Neutrophil (primary cell): Measurements from ENCODE around the gene RPL12.

Experiments used
- H3K27ac ChIP-seq: fragments of 200-600 bp; sonication (generic); 2 replicates; pipeline ENCODE4 v1.5.1; 2016; ENCODE audit warnings: mild to moderate bottlenecking, moderate library complexity
- H3K27me3 ChIP-seq: fragments of 200-600 bp; sonication (generic); 2 replicates; pipeline ENCODE4 v1.6.0; 2016; ENCODE audit warnings: mild to moderate bottlenecking
- H3K36me3 ChIP-seq: fragments of 200-600 bp; sonication (generic); 2 replicates; pipeline ENCODE4 v1.5.1; 2017
- H3K4me1 ChIP-seq, 2 experiments: fragments of 200-600 bp in 1 of 2; sonication (generic) in 1 of 2; 1 replicate in 1 of 2; 2 replicates in 1 of 2; pipeline versions ENCODE4 v1.5.1 to v1.6.1; 2013 to 2016; ENCODE audit warnings: low read depth in 1 of 2, low read length in 1 of 2, mild to moderate bottlenecking in 1 of 2, moderate library complexity in 1 of 2; ENCODE audit not compliant: control insufficient read depth in 1 of 2, insufficient read depth in 1 of 2
- H3K4me3 ChIP-seq, 2 experiments: fragments of 200-600 bp in 1 of 2; sonication (generic) in 1 of 2; 1 replicate in 1 of 2; 2 replicates in 1 of 2; pipeline ENCODE4 v1.5.1; 2013 to 2016; ENCODE audit warnings: low read depth in 1 of 2, low read length in 1 of 2, mild to moderate bottlenecking in 1 of 2, moderate library complexity in 1 of 2
- H3K9me3 ChIP-seq: fragments of 200-600 bp; sonication (generic); 2 replicates; pipeline ENCODE4 v1.5.1; 2016
- CTCF ChIP-seq: fragments of 200-600 bp; sonication (generic); IDR thresholded peaks from 2 replicates; pipeline ENCODE4 v1.5.1; 2016; ENCODE audit warnings: antibody characterized with exemption

Gene RPL12

GRCh38 chr9:127418037-127418471 lies 33.2 kb downstream of the RPL12 start:
- Histone ChIP-seq H3K27me3 (peaks cover 7% of the 10 kb centered on the region), H3K27ac (no peak overlapping the region), H3K4me3 (no peak overlapping the region), H3K9me3 (no peaks in the 10 kb centered on the region), H3K36me3 (no peaks in the 10 kb centered on the region), H3K4me1 (no peaks in the 10 kb centered on the region)
- TF ChIP-seq CTCF: no peak

- H3K27me3 ChIP-seq: peaks cover 7% of the 10 kb centered on the region
- H3K4me1 ChIP-seq: no peaks in the 10 kb centered on the region
- H3K36me3 ChIP-seq: no peaks in the 10 kb centered on the region
- H3K4me3 ChIP-seq: no peak overlapping the region
- H3K27ac ChIP-seq: no peak overlapping the region
- no peak for TF ChIP-seq CTCF
- no peaks in the 10 kb centered on the region for H3K9me3 ChIP-seq
Measured at GRCh38 chr9:127417131-127418036, 33.8 kb downstream of the RPL12 start.

GRCh38 chr9:127415657-127416056 lies 35.5 kb downstream of the RPL12 start:
- H3K36me3 ChIP-seq: no peaks in the 10 kb centered on the region
- H3K27me3 ChIP-seq: peaks cover 7% of the 10 kb centered on the region
- H3K4me3 ChIP-seq: no peak overlapping the region
- H3K27ac ChIP-seq: no peak overlapping the region
- no peak for TF ChIP-seq CTCF
- no peaks in the 10 kb centered on the region for H3K9me3 ChIP-seq
- H3K4me1 ChIP-seq: no peaks in the 10 kb centered on the region

- no peak overlapping the region for H3K4me3 ChIP-seq
- H3K36me3 ChIP-seq: no peaks in the 10 kb centered on the region
- no peaks in the 10 kb centered on the region for H3K4me1 ChIP-seq
- no peaks in the 10 kb centered on the region for H3K9me3 ChIP-seq
- no peak overlapping the region for H3K27ac ChIP-seq
- no peak for TF ChIP-seq CTCF
- peaks cover 7% of the 10 kb centered on the region for H3K27me3 ChIP-seq
Measured at GRCh38 chr9:127415141-127415540, 36.1 kb downstream of the RPL12 start.

GRCh38 chr9:127411122-127411521 lies 40.1 kb downstream of the RPL12 start:
- no peak for TF ChIP-seq CTCF
- no peak overlapping the region for H3K4me3 ChIP-seq
- no peaks in the 10 kb centered on the region for H3K36me3 ChIP-seq
- no peaks in the 10 kb centered on the region for H3K9me3 ChIP-seq
- H3K4me1 ChIP-seq: no peaks in the 10 kb centered on the region
- no peak overlapping the region for H3K27ac ChIP-seq
- peaks cover 7% of the 10 kb centered on the region for H3K27me3 ChIP-seq
